Gastroesophageal sphincter (tissue), 3 donors: ENCODE results near the gene EMP1.
A peak's percentile ranks its signal among the peaks of the same experiment; 100 is the strongest.

Source experiments
- CTCF ChIP-seq, 4 experiments: fragments of 200-600 bp in 2 of 4; fragments of 450-650 bp in 2 of 4; sonication (generic) in 1 of 4; IDR thresholded peaks; one replicate each; pipeline ENCODE4 v1.5.1; 2017 to 2019; ENCODE audit warnings: antibody characterized with exemption in 4 of 4, mild to moderate bottlenecking in 2 of 4, moderate library complexity in 2 of 4
- POLR2A ChIP-seq, 2 donors: fragments of 450-650 bp; IDR thresholded peaks; one replicate each; pipeline ENCODE4 v1.6.1; 2017; ENCODE audit warnings: antibody characterized with exemption in 2 of 2, mild to moderate bottlenecking in 2 of 2, moderate library complexity in 1 of 2
- POLR2AphosphoS5 ChIP-seq: sonication (generic); formaldehyde crosslinking; IDR thresholded peaks from one replicate; pipeline ENCODE4 v1.6.1; 2017; ENCODE audit warnings: antibody characterized with exemption

- TF ChIP-seq CTCF (IDR thresholded peaks at IDR 0.05) (no peak), POLR2A (IDR thresholded peaks at IDR 0.05) (peak; percentile 85 to 89), POLR2AphosphoS5 (peak; percentile 94)
Measured at GRCh38 chr12:13196130-13196921, at the start of gene EMP1.
